ENCODE measurements around the gene CARHSP1. TPM values are rescaled to one million over a fixed set of nuclear protein-coding genes. Genes with fewer than 3 reads are reported as not detected.

The CARHSP1 gene
- total and polyA plus RNA-seq, 2 of the 8 experiments (the other 6 are each of a cell fraction or from before 2014, with no cell fraction given) = 292 to 300 TPM

- TF ChIP-seq BCL11A (IDR thresholded peaks at IDR 0.05; ENCODE audit: low read depth in 2 of 2, low read length in 2 of 2) = no peak
- no peak for TF ChIP-seq SUZ12 (IDR thresholded peaks at IDR 0.05; ENCODE audit: low read length)
- TF ChIP-seq EP300 (IDR thresholded peaks at IDR 0.05; ENCODE audit: borderline replicate concordance in 1 of 2, low read depth in 2 of 2, low read length in 2 of 2) = no peak
- TF ChIP-seq TBP (IDR thresholded peaks at IDR 0.05; ENCODE audit: low read depth, low read length) = peak; percentile 43; the same call in 1 of the 2 replicates
- TF ChIP-seq POLR2A (IDR thresholded peaks at IDR 0.05; ENCODE audit: control extremely low read depth in 1 of 2, low read depth in 2 of 2, low read length in 2 of 2) = 0 out of 3 replicates have a peak, but pooled peaks of 1 of the 2 experiments have one; percentile 23
- no peak for TF ChIP-seq TCF12 (IDR thresholded peaks at IDR 0.05; ENCODE audit: low read depth, low read length)
- no peak for TF ChIP-seq CHD1 (IDR thresholded peaks at IDR 0.05; ENCODE audit: low read depth, low read length)
Observed at GRCh38 chr16:8869212-8869987, 594 bp upstream of the CARHSP1 start (continued).
